GM21390 (cell line): ENCODE data around the gene ACOT12.
A peak's percentile ranks its signal among the peaks of the same experiment; 100 is the strongest.
"Not testable (repeated sequence)": the region's sequence is repeated elsewhere in the genome, so short reads cannot be mapped to it uniquely, and the experiment has no call there.

Experiments
- ATAC-seq: cut with Tn5 transposase; IDR thresholded peaks from one replicate; pipeline ENCODE4 v1.9.1; 2021; ENCODE audit not compliant: unreplicated experiment

ACOT12 gene

DNA sequence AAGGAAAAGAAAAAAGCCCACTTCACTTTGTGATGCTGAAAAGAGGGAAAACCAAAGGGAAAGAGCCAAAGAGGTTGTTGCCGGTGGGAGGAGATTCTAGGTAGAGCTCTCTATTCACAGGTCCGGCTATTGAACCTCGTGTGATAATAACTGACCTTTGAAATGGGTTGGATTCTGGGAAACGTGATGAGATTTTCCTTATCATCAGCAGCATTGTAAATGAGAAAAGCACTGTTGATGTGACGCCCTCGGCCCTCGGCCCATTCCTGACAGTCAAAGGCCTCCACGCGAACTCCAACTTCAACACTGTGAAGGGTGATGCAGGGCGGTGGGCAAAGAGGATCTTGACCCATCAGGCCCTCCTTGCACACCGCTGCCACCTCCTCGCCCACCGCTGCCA lies 49.2 kb downstream of the ACOT12 start:
- no peak for ATAC-seq

DNA sequence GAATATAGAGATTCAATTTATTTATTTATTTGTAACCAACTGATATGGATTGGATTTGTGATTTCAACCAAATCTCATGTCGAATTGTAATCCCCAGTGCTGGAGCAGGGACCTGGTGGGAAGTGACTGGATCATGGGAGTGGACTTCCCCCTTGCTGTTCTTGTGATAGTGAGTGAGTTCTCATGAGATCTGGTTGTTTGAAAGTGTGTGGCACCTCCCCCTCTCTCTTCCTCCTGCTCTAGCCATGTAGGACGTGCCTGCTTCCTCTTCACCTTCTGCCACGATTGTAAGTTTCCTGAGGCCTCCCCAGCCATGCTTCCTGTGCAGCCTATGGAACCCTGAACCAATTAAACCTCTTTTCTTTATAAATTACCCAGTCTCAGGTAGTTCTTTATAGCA lies 55.7 kb downstream of the ACOT12 start:
- not testable (repeated sequence) for ATAC-seq

DNA sequence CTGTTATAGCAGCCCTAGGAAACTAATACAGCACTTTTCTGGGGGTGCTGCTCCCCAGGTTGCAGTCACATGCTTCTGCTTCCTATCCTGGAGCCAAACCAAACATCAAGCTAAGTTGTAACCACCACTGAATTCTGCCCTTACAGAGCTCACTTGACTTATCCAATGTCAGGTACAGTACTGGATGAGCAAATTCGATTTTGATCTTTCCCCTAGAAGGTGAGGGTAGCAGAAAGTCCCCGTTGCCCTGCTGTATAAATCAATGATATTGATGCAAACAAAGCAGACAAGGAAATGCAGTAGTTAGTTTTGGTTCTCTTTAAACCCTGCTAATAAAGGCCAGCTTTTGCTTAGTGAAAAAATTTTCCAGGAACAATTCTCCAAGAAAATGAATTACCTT lies 56.1 kb downstream of the ACOT12 start:
- ATAC-seq = no peak

DNA sequence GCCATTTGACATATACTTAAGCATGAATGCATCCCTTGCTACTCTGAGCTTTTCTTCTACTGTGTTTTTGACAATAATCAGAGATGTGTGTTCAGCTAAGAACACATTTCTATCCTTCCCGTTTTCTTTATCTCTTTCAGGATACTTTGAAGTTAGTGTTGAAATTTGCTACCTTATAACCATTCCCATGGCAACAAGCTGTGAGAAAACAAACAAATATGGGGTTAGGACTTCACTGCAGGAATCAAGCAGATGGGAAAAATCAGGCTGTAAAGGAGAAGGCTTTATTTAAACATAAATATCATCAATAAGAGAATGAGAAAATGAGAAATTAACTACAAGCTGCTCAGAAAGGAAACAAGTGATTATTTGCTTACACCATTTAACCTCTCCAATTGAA lies 57.4 kb downstream of the ACOT12 start:
- ATAC-seq = no peak

DNA sequence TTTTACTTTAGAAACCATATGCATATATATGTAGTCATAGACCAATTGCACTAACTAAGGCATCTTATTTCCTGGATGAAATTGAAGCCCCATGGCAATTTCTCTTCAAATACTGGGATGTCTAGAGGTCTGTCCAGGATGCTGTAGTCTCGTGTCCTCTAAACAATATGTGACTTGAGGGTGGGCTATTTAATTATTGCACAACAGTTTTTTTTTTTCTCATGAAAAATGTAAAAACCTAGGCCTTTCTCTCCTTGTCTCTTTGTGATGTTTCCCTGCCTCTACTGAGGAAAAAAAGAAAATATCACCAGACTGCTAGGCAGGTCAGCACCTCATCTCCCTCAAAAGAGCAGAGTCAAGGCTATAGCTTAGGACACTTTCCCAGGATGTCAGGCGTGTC lies 58.0 kb downstream of the ACOT12 start:
- ATAC-seq = no peak

DNA sequence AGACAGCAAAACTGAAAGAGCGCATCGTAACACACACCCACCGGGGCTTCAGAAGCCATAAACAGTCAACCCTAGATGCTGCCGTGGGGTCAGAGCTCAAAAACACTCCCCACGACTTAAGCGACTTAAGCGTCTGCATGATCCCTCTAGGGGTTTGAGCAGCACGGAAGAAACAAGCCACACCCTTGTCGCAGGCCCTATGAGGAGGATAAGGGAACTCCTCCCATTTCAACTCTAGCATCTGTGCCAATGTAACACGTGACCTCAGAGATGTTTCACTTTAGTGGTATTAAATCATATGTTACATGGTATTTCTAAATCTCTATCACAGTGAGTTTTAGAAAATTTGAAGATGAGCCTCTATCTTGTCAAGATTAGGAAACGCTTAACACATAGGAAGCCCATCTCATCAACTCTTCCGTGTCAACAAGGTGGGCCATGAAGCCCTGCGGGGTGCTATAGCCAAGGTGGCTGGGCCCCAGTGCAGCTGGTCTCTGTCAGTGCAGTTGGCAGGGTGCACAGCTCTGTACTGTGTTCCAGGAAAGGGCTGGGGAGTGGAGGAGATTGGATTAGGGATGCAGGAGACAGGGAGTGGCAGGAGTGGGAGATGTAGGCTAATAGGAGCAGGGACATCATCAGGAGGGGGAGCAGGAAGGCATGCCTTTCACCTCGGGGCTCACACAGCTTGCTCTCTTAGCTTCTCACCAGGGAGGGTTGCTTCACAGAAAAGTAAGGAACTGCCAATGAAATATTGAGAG lies 59.5 kb downstream of the ACOT12 start:
- no peak for ATAC-seq

DNA sequence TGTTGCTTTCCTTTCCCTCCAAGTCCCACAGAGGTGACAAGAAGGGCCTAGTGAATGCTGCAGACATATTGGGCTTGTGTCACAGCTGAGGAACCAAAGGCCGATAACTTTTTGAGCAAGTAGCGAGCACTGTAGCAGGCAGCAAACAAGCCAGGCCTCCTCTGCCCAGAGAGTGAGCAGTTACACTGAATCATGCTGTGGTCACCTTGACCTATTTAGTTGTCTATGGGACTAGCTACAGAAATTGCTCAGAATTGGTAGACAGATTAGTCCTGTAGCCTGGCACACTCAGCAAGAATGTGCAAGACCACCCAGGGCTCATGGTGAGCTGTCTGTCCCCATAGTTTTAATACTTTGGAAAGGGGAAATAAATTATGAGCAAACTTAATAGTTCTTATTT lies 67.4 kb downstream of the ACOT12 start:
- ATAC-seq = no peak

DNA sequence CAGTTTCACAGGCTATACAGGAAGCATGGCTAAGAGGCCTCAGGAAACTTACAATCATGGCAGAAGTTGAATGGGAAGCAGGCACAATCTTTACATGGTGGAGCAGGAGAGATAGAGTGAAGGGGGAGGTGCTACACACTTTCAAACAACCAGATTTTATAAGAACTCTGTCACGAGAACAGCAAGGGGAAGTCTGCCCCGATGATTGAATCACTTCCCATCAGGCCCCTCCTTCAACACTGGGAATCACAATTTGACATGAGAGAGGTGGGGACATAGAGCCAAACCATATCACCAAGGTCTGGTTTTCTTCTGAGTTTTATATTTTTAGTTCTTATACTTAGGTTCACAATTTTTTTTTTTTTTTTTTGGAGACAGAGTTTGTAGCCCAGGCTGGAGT lies 76.4 kb downstream of the ACOT12 start:
- ATAC-seq = no peak

DNA sequence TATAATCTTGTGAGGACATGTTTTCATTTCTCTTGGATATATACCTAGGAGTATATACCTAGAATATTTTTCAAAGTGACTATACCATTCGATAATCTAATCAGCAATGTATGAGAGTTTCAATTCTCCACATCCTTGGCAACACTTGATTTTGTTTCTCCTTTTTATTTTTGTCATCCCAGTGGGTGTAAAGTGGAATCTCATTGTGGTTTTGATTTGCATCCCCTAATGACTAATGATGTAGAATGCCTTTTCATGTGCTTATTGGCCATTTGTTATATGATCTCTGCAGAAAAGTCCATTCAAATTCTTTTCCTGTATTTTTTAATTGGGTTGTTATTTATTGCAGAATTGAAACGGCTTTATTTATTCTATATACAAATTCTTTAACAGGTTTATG lies 77.4 kb downstream of the ACOT12 start:
- ATAC-seq = no peak

DNA sequence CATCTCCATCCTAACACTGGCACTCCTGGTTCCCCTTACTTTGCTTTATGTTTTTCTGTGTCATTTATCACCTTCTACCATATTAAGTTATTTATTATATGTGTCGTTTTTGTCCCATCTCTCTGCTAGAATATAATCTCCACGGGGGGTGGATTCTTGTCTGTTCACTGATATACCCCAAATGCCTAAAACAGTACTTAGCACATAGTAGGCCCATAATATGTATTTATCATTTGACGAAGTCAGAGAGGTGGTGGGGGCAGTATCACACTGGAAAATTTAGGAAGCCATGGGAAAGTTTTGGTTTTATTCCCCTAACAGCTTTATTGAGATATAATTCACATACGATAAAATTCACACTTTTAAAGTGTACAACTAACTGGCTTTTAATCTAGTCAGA lies 78.1 kb downstream of the ACOT12 start:
- ATAC-seq = no peak

DNA sequence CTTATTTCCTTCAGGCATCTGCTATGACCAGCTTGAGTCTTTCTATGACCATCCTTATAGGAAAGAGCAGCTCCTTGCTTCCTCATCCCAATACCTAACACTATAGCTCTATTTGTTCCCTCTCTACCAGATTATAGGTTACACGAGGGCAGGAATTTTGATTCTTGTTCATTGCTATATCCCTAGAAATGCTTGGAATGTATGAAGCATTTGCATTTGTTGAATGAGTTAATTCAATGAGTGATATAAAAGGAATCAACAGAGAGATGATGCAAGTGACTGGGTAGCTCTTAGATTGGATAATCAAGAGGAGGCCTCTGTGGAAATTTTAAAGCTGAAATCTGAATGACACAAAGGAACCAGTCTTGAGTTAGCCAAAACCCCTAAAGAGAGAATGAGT lies 78.6 kb downstream of the ACOT12 start:
- no peak for ATAC-seq

DNA sequence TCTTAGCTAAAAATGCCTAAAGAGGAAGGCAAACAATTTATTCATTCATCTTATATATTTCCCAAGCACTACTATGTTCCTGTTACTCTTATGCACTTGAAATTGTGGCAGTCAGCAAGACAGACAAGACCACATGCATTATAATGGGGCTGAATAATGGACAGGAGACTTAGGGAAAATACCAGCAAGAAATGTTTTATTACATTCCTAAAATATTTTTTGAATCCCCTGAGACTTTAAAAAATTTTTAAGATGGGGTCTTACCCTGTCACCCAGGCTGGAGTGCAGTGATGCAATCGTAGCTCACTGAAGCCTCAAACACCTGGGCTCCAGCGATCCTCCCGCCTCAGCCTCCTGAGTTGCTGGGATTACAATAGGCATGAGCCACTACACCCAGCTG lies 79.4 kb downstream of the ACOT12 start:
- ATAC-seq = no peak

DNA sequence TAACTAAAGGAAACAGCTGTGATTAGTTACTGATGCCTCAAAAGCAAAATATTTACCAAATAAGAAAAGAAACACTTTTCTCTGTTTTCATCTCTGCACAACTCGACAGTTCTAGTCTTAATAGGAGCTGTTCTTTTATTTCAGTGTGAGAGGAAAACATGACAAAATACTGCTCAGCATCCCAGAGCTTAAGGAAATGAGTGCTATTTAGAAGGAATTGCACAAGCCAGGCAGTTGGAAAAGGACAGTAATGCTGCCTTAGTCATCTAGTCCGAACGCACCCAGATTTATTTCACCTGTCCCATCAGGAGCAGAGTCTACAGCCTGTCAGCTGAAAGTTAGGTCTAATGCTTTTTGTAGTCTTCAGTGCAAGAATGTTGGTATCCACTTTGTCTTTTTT lies 80.2 kb downstream of the ACOT12 start:
- no peak for ATAC-seq

DNA sequence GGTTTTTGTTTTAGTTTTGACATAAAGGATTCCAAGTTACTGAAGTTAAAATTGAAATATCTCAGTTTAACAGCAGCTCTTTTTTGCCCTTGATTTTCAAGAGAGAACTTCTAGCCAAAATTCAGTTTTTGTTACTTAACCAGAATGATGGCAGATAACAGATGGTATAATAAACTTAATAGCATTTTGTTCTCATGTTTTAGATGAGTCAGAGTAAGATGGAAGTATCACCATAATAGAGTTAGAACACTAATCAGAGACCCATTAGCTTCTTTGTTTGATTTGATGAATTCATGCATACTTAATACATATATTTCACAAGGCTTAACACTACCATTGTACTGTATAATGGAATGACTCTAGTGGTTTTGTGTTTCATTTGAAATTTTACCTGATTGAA lies 80.7 kb downstream of the ACOT12 start:
- ATAC-seq = no peak

DNA sequence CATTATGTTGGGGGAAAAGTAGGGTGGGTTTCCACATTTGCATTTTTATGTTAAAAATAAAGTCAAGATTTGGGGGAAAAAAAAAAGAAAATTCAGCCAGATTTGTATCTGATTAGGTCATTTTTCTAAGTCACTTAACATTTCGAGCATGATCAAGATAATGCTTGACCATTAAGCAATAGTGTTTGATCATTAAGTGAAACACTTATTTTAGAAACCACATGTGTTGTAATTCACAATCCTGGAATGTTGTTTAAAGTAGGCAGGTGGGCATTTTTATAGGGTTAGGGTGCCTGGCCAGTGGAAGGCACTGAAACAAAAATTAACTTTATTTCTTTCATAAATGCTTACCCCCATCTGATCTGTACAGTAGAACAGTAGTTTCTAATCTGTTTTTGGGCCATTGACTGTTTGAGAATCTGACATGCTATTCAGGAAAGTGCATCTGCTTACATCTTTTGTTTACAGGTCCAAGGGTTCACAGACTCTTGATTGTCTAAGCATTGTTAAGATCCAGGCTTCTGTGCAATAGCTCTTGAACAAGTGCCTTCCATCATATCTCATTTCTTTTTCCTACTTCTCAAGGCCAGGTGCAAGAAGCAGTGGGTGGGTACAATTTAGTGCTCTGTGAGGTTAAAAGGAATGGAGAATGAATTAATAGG lies 83.4 kb downstream of the ACOT12 start:
- ATAC-seq = no peak

DNA sequence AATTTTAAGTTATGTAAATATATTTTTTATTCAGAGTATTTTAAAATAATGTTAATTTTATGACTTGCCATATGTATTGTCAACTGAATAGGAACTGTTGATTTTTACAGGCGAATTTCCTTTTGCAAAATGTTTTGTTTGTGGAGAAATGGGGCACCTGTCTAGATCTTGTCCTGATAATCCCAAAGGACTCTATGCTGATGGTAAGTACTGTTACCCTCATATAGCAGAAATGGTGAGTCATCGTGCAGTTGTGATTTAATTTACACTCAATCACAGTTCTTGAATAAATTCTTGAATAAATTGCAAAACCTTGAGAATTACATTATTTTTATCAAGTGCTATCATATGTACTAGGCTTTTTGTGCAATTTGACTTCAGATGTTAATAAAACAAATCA lies 85.1 kb downstream of the ACOT12 start:
- no peak for ATAC-seq

DNA sequence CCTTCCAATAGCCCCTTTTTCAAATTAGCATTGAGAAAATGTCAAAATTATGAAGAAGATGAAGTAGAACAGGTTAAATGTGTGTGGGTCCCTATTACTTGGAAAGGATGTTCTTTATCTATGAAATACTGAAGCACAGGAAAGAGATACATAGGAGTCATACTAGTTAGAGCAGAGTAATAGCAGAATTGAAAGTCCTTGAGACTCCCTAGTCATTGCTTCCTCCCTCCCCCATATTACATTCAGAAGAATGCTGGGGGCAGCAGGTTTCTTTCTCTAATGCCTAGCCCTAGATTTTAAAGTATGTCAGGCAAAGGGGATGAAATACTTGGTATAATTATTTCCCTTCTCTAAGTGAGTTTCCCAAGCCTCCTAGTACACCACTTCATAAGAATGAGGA lies 88.1 kb downstream of the ACOT12 start:
- ATAC-seq = no peak

DNA sequence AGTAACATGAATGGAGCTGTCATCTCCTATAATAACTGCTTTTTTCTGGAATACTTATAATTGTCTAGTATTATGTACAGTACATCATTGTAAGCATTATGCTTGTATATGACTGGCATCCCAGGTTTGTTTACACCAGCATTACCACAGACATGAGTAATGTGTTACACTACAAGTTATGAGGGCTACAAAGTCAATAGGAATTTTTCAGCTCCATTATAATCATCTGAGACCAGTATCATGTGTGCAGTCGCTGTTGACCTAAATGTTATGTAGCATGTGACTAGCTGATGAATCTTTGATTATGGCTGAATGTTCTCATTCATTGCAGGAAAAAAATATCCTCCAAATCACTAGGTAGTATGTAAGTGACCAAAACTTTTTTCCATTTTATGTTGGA lies 90.4 kb downstream of the ACOT12 start:
- ATAC-seq = no peak

DNA sequence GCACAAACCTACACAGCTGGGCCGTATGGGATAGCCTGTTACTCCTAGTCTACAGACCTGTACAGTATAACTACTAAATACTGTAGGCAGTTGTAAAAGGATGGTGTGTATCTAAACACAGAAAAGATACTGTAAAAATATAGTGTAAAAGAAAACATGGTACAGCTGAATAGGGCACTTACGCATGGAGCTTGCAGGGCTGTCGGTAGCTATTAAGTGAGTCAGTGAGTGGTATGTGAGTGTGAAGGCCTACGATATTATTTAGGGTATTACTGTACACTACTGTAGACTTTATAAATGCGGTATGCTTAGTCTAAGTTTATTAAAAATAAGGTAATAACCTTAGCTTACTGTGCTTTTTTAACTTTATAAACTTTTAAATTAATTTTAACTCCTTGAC lies 91.3 kb downstream of the ACOT12 start:
- ATAC-seq = no peak

DNA sequence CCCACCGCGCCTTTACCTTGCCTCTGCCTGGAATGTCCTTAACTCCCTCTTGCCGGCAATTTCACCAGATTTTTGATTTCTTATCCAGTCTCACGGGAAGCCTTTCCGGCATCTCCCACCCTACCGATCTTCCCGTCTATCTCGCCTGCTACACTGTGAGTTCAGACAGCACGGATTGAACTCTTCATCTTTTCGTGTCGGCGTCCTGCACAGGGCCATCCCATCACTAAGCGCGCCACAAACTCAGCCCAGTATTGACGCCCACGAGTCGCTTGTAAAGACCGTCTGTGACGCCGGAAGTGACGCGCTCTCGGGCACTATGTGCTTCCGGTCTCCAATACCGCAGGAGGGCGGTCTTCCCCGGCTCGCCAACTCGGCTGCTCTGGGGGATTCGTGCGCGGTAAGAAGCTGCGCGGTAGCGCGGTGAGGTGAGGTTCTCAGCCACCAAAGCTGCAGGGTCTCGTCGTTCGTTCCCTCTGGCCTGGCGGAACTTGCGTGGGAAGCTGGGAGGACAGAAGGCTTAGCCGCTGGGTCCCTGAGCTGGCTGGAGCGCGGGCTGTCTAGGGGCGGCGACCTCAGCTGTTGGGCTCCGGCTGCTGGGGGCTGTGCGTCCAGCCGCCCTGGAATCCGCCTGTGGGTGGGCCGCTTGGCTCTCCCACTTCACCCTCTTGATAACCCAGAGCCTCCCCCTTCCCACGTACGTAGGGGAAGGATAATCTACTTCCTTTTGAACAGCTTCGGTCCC lies 92.5 kb downstream of the ACOT12 start, which contains the start of gene ZCCHC9:
ZCCHC9 (plus strand) TSS at position 317 of the 745 bp plus-strand sequence. CDS start 3,171 bp downstream, outside the sequence.
- ATAC-seq = peak; percentile 97

DNA sequence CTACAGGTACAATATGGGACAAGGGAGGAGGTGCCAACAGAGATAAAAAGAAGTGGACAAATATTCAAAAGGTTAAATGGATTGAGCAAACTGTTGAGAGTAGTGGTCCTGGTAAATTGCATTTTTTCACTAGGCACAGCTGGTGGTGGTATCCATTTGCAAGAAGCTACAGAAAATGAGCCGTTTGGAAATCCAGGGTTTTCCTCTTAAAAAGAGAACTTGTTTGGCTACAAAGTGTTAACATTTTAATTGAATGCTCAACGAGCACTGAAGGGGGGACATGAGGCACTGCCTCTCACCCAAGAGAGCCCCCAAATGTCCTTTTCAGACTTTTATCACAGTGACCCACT lies 93.0 kb downstream of the ACOT12 start:
- ATAC-seq = no peak

DNA sequence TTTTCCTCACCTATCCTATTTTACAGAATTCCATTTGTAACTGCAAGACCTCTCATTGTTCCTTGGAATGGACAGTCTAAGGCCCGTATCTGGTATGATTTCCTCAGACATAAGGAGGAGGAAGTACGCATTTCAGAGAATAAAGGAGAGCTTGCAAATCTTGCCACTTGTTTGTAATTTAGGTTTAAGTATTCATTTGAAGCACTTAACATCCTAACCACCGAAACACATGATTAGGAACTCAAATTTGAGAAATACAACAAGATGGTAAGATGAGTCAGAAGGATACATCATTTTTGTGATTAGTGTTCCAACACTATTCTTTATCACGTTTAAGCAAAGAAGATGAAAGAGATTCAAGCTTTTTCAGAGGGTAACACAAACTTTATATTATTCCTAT lies 96.4 kb downstream of the ACOT12 start:
- no peak for ATAC-seq
